Thyroid gland (tissue), 4 donors: ENCODE data around the gene AHNAK2. TPM values are rescaled to one million over a fixed set of nuclear protein-coding genes. Genes with fewer than 3 reads are reported as not detected.
"Not testable (repeated sequence)": the region's sequence is repeated elsewhere in the genome, so short reads cannot be mapped to it uniquely, and the experiment has no call there.

ENCODE experiments used
- DNase-seq, 2 donors: peaks; one replicate each; pipeline ENCODE4 v3.0.0-alpha.2; 2019
- H3K27ac ChIP-seq, 3 donors: fragments of 200-600 bp; sonication (generic); 1 replicate in 2 of 3; 2 replicates in 1 of 3; pipeline ENCODE4 v1.5.1; 2016 to 2019; ENCODE audit warnings: mild to moderate bottlenecking in 1 of 3, moderate library complexity in 1 of 3
- H3K27me3 ChIP-seq: fragments of 200-600 bp; sonication (generic); one replicate; pipeline ENCODE4 v1.5.1; 2019
- H3K36me3 ChIP-seq, 2 donors: fragments of 200-600 bp; sonication (generic); one replicate each; pipeline ENCODE4 v1.5.1; 2016 to 2019
- H3K4me1 ChIP-seq, 2 donors: fragments of 200-600 bp; sonication (generic); one replicate each; pipeline ENCODE4 v1.5.1; 2017 to 2019
- H3K4me3 ChIP-seq, 3 donors: fragments of 200-600 bp; sonication (generic); replicated peaks in 1 of 3; 1 replicate in 2 of 3; 2 replicates in 1 of 3; pipeline ENCODE4 v1.5.1; 2016; ENCODE audit warnings: mild to moderate bottlenecking in 1 of 3
- H3K9me3 ChIP-seq: fragments of 200-600 bp; sonication (generic); one replicate; pipeline ENCODE4 v1.5.1; 2017
- CTCF ChIP-seq, 6 experiments: fragments of 200-600 bp in 3 of 6; fragments of 450-650 bp in 3 of 6; sonication (generic) in 3 of 6; IDR thresholded peaks; one replicate each; pipeline ENCODE4 v1.5.1; 2016 to 2019; ENCODE audit warnings: antibody characterized with exemption in 6 of 6, mild to moderate bottlenecking in 2 of 6, inconsistent platforms in 1 of 6, moderate library complexity in 1 of 6
- POLR2A ChIP-seq, 2 donors: fragments of 450-650 bp; IDR thresholded peaks; one replicate each; pipeline ENCODE4 v1.6.1; 2017; ENCODE audit warnings: antibody characterized with exemption in 2 of 2, mild to moderate bottlenecking in 2 of 2, moderate library complexity in 1 of 2
- WGBS, 2 donors: methylation state at CpG; one replicate each; pipeline ENCODE4 v1.1.5; 2017; 5-methylcytosine and 5-hydroxymethylcytosine counted together
- intact Hi-C: fragments of 100-400 bp; cut with DNase I; formaldehyde crosslinking; loops from one replicate; pipeline ENCODE4 v1.15.1; 2023
- total RNA-seq, 4 donors: library from RNA; depleted of rRNA; stranded (reverse); fragments of >200 nt; gene quantifications; one replicate each; pipeline ENCODE4 v1.2.3, GENCODE V29; 2016

AHNAK2 gene
- total RNA-seq, 4 donors from 2014 or later = 3.7 to 12.5 (median 6.9) TPM

- Histone ChIP-seq H3K36me3 (no peaks in the 10 kb centered on the region), H3K9me3 (no peaks in the 10 kb centered on the region), H3K27me3 (no peaks in the 10 kb centered on the region), H3K4me1 (no peaks in the 10 kb centered on the region), H3K4me3 (no peak overlapping the region), H3K27ac (no peak overlapping the region)
- TF ChIP-seq POLR2A (IDR thresholded peaks at IDR 0.05) (no peak), CTCF (IDR thresholded peaks at IDR 0.05) (no peak)
- 63 to 64% methylated on average over 3 of the region's 3 CpGs for WGBS, 2 donors
- intact Hi-C loops = no loop called here
- DNase-seq = no peak
Measured at GRCh38 chr14:104919993-104920315, 58.2 kb downstream of the AHNAK2 start.

GRCh38 chr14:104919152-104919992, 58.8 kb downstream of the AHNAK2 start:
- DNase-seq, H3K27ac ChIP-seq, H3K9me3 ChIP-seq, H3K36me3 ChIP-seq, H3K4me3 ChIP-seq, intact Hi-C loops, H3K27me3 ChIP-seq, H3K4me1 ChIP-seq: not testable (repeated sequence)
- WGBS, 2 donors = 85 to 90% methylated on average over 10 to 12 of the region's 12 CpGs

GRCh38 chr14:104917993-104918392, 60.2 kb downstream of the AHNAK2 start:
- Histone ChIP-seq H3K4me1 (peaks cover 0 to 6% of the 10 kb centered on the region in 2 donors), H3K9me3 (no peaks in the 10 kb centered on the region), H3K4me3 (no peak overlapping the region), H3K27me3 (no peaks in the 10 kb centered on the region), H3K27ac (no peak overlapping the region), H3K36me3 (no peaks in the 10 kb centered on the region)
- no peak for DNase-seq
- intact Hi-C loops = no loop called here
- TF ChIP-seq CTCF (IDR thresholded peaks at IDR 0.05) (no peak), POLR2A (IDR thresholded peaks at IDR 0.05) (no peak)
- 79 to 83% methylated on average over 3 to 4 of the region's 4 CpGs for WGBS, 2 donors

DNA sequence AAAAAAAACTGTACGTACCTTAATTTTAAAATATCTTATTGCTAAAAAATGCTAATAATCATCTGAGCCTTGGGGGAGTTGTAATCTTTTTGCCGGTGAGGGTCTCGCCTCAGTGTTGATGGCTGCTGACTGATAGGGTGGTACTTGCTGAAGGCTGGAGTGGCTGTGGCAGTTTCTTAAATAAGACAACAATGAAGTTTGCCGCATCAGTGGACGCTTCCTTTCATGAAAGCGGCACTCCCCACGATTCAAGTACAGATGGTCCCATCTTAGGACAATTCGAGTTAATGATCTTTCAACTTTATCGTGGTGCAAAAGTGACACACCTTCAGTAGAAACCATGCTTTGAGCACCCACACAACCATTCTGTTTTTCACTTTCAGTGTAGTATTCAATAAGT, 61.1 kb downstream of the AHNAK2 start:
- H3K27ac ChIP-seq = no peak overlapping the region
- H3K36me3 ChIP-seq = no peaks in the 10 kb centered on the region
- H3K4me1 ChIP-seq = peaks cover 0 to 6% of the 10 kb centered on the region in 2 donors
- TF ChIP-seq CTCF (IDR thresholded peaks at IDR 0.05) = no peak
- no peak for TF ChIP-seq POLR2A (IDR thresholded peaks at IDR 0.05)
- intact Hi-C loops = no loop called here
- no peak overlapping the region for H3K4me3 ChIP-seq
- no peaks in the 10 kb centered on the region for H3K27me3 ChIP-seq
- 85 to 86% methylated on average over 9 of the region's 9 CpGs for WGBS, 2 donors
- no peaks in the 10 kb centered on the region for H3K9me3 ChIP-seq
- no peak for DNase-seq

DNA sequence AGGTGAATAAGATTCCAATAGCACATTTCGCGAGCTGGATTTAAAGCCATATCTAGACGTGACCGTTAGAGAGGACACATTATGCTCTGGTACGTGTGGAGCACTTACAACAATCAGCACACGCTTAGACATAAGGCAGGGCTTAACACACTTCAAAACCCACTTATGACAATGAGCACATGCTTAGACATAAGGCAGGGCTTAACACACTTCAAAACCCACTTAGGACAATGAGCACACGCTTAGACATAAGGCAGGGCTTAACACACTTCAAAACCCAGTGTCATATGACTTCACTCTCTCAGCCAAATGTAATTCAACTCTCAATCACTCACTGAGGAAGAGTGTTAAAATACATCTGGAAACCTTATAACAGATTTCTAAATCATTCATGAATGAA, 64.7 kb downstream of the AHNAK2 start:
- no peaks in the 10 kb centered on the region for H3K9me3 ChIP-seq
- WGBS, 2 donors = 47 to 51% methylated on average over 7 of the region's 7 CpGs
- TF ChIP-seq CTCF (IDR thresholded peaks at IDR 0.05) (no peak), POLR2A (IDR thresholded peaks at IDR 0.05) (no peak)
- H3K27me3 ChIP-seq = no peaks in the 10 kb centered on the region
- no peak for DNase-seq
- no peak overlapping the region for H3K4me3 ChIP-seq
- H3K27ac ChIP-seq = no peak overlapping the region
- H3K4me1 ChIP-seq = peaks cover 0 to 6% of the 10 kb centered on the region in 2 donors
- intact Hi-C loops = no loop called here
- no peaks in the 10 kb centered on the region for H3K36me3 ChIP-seq
